NCI-H526 treated with DMSO at 0.1 percent for 48 hours (cell line): ENCODE data around the gene IVL.

Experiments used
- DNase-seq: peaks from one replicate; lab custom pipeline; 2025; lab: John Stamatoyannopoulos, UW

IVL gene

DNA sequence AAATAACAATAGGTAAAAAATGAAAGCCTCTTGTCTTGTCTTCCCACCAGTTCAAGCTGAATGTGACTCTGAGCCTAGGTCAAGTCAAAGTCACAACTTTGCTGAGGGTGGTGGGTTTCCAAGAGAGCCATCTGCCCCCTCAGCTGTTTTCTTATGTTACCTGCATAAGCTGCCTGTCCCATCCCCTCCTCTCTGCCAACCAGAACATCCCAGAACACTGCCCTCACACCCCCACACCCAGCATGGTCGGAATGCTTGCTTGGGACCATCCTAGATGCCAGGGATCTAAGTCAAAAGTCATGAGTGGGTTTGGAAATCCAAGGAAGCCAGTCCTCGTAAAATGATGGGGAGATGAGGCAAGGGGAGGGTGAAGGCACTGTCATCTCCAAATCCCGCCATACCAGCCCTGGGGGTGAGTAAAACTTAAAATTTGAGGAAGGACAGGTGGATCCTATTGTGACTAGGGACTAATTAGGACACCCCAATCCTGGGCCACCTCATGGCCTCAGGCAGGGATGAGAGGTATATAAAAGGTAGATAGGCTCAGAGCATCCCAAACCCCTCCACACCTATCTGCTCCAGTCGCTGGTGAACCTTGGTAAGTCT is 38.4 kb downstream of the IVL start, which contains the start of gene SPRR5:
SPRR5 (plus strand) TSS at position 556 of the 606 bp plus-strand sequence. CDS start 1,349 bp downstream, outside the sequence.
- DNase-seq: no peak

DNA sequence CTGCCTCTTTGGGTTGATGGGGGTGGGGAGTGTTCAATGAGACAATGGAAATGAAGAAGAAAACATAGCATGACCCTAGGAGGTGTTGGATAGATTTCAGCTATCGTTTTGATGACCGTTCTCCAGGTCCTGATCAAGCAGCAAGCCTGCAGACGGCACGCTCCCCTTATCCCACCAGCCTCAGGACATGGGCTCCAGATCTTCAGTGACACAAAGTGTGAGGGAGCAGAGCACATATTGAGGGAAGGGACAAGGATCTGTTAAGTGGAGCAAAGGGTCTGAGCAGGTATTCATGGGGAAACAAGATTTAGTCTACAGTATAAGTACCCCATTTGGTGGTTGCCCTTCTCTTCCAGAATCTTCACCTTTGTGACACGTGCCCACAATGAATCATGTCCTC is 43.4 kb downstream of the IVL start:
- DNase-seq: no peak

DNA sequence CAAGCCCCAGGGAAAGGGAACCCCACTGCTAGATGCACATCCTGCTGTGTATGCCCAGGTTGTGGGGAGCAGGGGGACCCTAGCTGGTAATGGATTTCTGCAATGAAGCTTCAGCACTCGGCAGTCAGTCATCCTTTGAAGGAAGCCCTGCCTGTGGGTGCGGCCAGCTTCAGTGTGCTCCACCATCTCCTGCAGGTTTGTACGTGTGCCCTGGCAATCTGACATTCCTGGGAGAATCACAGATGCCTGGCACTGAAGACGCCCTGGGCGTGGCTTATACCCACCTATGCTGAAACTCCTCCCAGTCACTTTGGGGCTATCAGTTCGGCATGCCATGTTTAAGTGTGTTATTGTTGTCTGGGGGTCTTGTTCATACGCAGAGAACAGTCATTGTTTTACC is 45.4 kb downstream of the IVL start:
- DNase-seq: no peak

DNA sequence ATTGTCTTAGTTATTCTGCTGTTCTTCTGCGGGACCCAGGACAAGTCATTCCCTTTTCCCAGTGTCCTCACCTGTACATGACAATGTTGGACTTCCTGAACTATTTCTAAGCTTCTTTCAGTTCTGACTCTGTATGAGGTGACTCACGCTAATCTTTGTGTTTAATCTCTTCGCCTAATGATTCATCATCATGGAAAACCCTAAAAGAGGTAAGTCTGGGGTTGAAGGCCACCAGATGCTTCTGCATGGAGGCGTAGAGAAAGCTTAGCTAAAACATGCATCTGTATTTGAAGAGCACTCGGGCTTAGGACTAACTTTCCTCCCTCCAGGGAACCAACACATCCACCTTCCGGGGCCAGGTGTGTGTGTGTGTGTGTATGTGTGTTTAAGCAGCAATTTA is 46.1 kb downstream of the IVL start:
- no peak for DNase-seq

DNA sequence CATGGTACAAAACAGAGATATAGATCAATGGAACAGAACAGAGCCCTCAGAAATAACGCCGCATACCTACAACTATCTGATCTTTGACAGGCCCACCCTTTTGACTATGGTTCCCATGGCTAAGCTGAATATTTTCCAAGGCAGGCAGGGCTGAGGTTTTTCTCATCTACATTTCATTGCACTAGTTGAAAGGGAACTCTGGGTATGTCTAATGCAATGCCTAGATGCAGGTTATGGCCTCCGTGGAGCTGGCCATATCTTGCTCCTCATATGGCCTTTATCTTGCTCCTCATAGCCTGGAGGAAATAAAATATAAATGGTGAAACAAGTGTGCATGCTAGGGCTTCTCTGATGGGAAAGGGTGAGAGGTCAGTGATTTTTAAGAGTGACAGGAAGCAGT is 49.2 kb downstream of the IVL start:
- no peak for DNase-seq

DNA sequence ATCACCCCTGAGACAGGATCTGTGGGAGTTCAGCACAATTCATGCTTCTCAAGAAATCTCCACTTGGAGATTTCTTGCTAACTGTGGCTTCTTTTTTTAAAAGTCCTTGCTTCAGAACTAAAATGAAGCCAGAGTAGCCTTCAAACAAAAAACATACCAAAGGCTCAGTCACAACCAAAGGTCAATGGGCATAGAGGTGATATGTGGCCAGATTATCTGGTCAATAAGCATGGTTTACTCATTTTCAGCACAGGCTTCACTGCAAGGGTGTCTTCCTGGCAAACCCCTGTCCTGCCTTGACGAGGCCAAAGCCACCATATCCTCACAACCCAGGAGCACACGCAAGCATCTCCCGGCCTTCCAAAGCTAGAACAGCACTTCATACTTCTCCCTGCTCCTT is 50.9 kb downstream of the IVL start:
- DNase-seq: no peak

DNA sequence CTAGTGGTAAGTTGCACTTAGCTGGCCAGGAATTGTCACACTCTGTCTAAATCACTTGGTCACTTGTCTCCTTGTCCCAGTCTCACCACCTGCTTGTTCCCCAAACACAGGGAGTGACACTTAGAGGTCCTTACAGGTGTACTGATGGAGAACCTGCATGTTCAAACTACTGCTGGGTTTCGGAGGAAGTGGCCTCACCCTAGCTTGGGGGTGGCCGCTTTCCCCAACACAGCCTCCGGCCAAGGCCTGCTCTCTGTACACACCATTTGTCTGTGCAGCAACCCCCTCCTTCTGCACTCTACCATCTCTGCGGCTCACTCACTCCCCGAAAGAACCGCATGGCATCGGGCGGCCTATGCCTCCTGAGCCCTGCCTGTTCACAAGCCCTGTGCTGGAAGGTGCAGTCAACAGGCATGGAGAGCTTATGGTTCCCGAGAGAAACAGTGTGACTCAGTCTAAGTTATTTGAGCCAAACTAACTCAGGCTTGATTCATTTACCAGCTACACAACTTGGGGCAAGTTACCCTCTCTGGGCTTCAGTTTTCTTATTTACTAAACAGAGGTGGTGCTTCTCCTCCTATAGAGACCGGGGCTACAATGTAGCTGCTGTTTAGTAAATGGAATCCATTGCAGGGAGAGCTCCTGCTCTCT is 51.6 kb downstream of the IVL start:
- DNase-seq: no peak

DNA sequence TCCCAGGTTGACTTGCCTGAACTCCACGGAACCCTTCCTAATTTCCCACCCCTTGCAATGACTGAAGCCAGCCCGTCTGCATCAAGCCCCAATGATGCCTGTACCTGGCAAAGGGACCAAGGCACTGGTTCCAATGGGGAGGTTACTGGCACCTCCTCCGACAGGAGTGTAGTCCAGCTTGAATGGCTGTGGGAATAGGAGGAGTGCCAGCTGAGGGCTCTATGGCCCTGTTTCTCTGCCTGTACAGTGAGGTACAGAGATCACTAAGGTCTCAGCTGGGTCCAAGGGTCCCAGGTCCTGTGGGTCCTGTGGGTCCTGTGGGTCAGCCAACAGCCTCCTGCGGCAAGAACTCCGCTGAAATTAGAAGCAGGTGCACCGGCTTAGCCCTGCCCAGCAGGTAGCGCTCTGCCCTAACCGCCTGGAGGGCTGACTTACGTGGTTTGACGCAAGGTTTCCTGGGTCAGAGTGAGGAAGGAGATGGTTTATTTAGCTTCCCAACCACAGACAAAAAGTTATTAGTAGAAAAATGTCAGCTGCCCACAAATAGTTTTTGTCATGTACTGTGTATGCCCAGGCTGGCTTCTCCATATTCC is 52.2 kb downstream of the IVL start:
- DNase-seq: no peak
